Measurements from ENCODE around the gene ARHGEF1. TPM values are rescaled to one million over a fixed set of nuclear protein-coding genes. Genes with fewer than 3 reads are reported as not detected.

ARHGEF1 gene
- total and polyA plus RNA-seq, 12 donors, result 7.3 to 443 (median 54.1) TPM

GRCh38 chr19:41859618-41860418 is 23.2 kb upstream of the ARHGEF1 start, which contains the start of gene RPS19:
Gene RPS19, plus strand, starts transcription at chr19:41860255. Its CDS starts 520 bp downstream, at chr19:41860775.
- intact Hi-C loops (cut with DNase I), result no loop called here
- H3K27ac ChIP-seq, result peak within 1 kb of the TSS; percentile 84 to 98 (median 96)
- H3K36me3 ChIP-seq (replicated peaks in 1 of 2), result peaks cover 0 to 38% of the 10 kb centered on the region in 2 donors
- H3K27me3 ChIP-seq, result no peaks in the 10 kb centered on the region
- TF ChIP-seq CTCF (IDR thresholded peaks at IDR 0.05) (peak; percentile 51 to 88 (median 74)), POLR2A (IDR thresholded peaks at IDR 0.05) (peak; percentile 79 to 85)
- H3K9me3 ChIP-seq (replicated peaks in 1 of 3), result no peaks in the 10 kb centered on the region
- H3K4me1 ChIP-seq (replicated peaks in 1 of 2), result peaks cover 9 to 36% of the 10 kb centered on the region in 2 donors
- peak; percentile 98 to 99 (median 99) for DNase-seq
- WGBS, 4 donors, result 0 to 1% (median 0%) methylated on average over 35 to 76 of the region's 76 CpGs
- H3K4me3 ChIP-seq, result peak within 1 kb of the TSS; percentile 68 to 94 (median 92)

- peak in 5 of 7 donors; percentile 42 to 65 (median 50) for DNase-seq
- peaks cover 9 to 36% of the 10 kb centered on the region in 2 donors for H3K4me1 ChIP-seq (replicated peaks in 1 of 2)
- H3K27ac ChIP-seq, result peak overlapping the region; percentile 84 to 98 (median 96)
- 0 to 3% (median 1%) methylated on average over 5 to 45 of the region's 45 CpGs for WGBS, 4 donors
- no peaks in the 10 kb centered on the region for H3K9me3 ChIP-seq (replicated peaks in 1 of 3)
- no peaks in the 10 kb centered on the region for H3K27me3 ChIP-seq
- TF ChIP-seq POLR2A (IDR thresholded peaks at IDR 0.05), result peak in 1 of 2 donors; percentile 7
- no peak for TF ChIP-seq CTCF (IDR thresholded peaks at IDR 0.05)
- H3K4me3 ChIP-seq, result peak overlapping the region; percentile 68 to 94 (median 92)
- intact Hi-C loops (cut with DNase I), result no loop called here
- H3K36me3 ChIP-seq (replicated peaks in 1 of 2), result peaks cover 0 to 46% of the 10 kb centered on the region in 2 donors
These were observed 22.4 kb upstream of the ARHGEF1 start for GRCh38 chr19:41860419-41861115.

GRCh38 chr19:41861116-41861768 is 21.7 kb upstream of the ARHGEF1 start:
- Histone ChIP-seq H3K27me3 (no peaks in the 10 kb centered on the region), H3K36me3 (replicated peaks in 1 of 2) (peaks cover 0 to 50% of the 10 kb centered on the region in 2 donors), H3K4me1 (replicated peaks in 1 of 2) (peaks cover 9 to 36% of the 10 kb centered on the region in 2 donors), H3K4me3 (peak overlapping the region in 3 of 4 donors; percentile 92 to 94 (median 92)), H3K27ac (peak overlapping the region in 3 of 5 donors; percentile 96 to 98 (median 98)), H3K9me3 (replicated peaks in 1 of 3) (no peaks in the 10 kb centered on the region)
- 36 to 41% (median 36%) methylated on average over 7 to 9 of the region's 9 CpGs for WGBS, 4 donors
- TF ChIP-seq POLR2A (IDR thresholded peaks at IDR 0.05) (no peak), CTCF (IDR thresholded peaks at IDR 0.05) (no peak)
- no peak for DNase-seq
- intact Hi-C loops (cut with DNase I), result no loop called here

GRCh38 chr19:41861846-41862245 is 21.1 kb upstream of the ARHGEF1 start:
- WGBS, 4 donors, result 45 to 61% (median 53%) methylated on average over 9 of the region's 9 CpGs
- Histone ChIP-seq H3K9me3 (replicated peaks in 1 of 3) (no peaks in the 10 kb centered on the region), H3K27ac (peak overlapping the region in 2 of 5 donors; percentile 96 to 98), H3K4me3 (no peak overlapping the region), H3K27me3 (no peaks in the 10 kb centered on the region), H3K4me1 (replicated peaks in 1 of 2) (peaks cover 9 to 36% of the 10 kb centered on the region in 2 donors), H3K36me3 (replicated peaks in 1 of 2) (peaks cover 0 to 56% of the 10 kb centered on the region in 2 donors)
- DNase-seq, result no peak
- intact Hi-C loops (cut with DNase I), result no loop called here
- TF ChIP-seq POLR2A (IDR thresholded peaks at IDR 0.05) (no peak), CTCF (IDR thresholded peaks at IDR 0.05) (no peak)
